HPDE6-E6E7 (cell line): ENCODE data around the gene PTGFRN.
"Not testable (repeated sequence)": the region's sequence is repeated elsewhere in the genome, so short reads cannot be mapped to it uniquely, and the experiment has no call there.

Experiments
- DNase-seq: peaks from one replicate; pipeline ENCODE4 v3.0.0; 2011; ENCODE audit warnings: missing footprints; ENCODE audit errors: extremely low spot score

Gene PTGFRN

GRCh38 chr1:116971965-116972673 lies 62.4 kb downstream of the PTGFRN start:
- DNase-seq, result no peak

GRCh38 chr1:116972674-116973030 lies 62.9 kb downstream of the PTGFRN start:
- no peak for DNase-seq

- not testable (repeated sequence) for DNase-seq
Measured at GRCh38 chr1:116980309-116980708, 70.6 kb downstream of the PTGFRN start.

- no peak for DNase-seq
Measured at GRCh38 chr1:116981521-116982037, 71.9 kb downstream of the PTGFRN start.

- no peak for DNase-seq
Measured at GRCh38 chr1:116982319-116983004, 72.7 kb downstream of the PTGFRN start.

- no peak for DNase-seq
Measured at GRCh38 chr1:116983112-116983511, 73.4 kb downstream of the PTGFRN start.

GRCh38 chr1:116983678-116984077 lies 74.0 kb downstream of the PTGFRN start:
- DNase-seq, result no peak

- DNase-seq, result no peak
Measured at GRCh38 chr1:116984406-116985160, 74.9 kb downstream of the PTGFRN start.

- no peak for DNase-seq
Measured at GRCh38 chr1:116986421-116987255, 76.9 kb downstream of the PTGFRN start.

GRCh38 chr1:116987256-116987555 lies 77.5 kb downstream of the PTGFRN start:
- DNase-seq, result no peak

- DNase-seq, result no peak
Measured at GRCh38 chr1:116988248-116988647, 78.5 kb downstream of the PTGFRN start.

GRCh38 chr1:116988908-116989307 lies 79.2 kb downstream of the PTGFRN start:
- no peak for DNase-seq

GRCh38 chr1:116989835-116990234 lies 80.1 kb downstream of the PTGFRN start:
- DNase-seq, result no peak

GRCh38 chr1:116990612-116991151 lies 81.0 kb downstream of the PTGFRN start:
- peak; percentile 88 for DNase-seq

- no peak for DNase-seq
Measured at GRCh38 chr1:116991171-116991845, 81.6 kb downstream of the PTGFRN start.

GRCh38 chr1:116991918-116992317 lies 82.2 kb downstream of the PTGFRN start:
- DNase-seq, result no peak

- DNase-seq, result no peak
Measured at GRCh38 chr1:116993286-116993685, 83.6 kb downstream of the PTGFRN start.

GRCh38 chr1:116994411-116994810 lies 84.7 kb downstream of the PTGFRN start:
- no peak for DNase-seq

- peak; percentile 40 for DNase-seq
Measured at GRCh38 chr1:116997066-116997465, 87.3 kb downstream of the PTGFRN start.

GRCh38 chr1:116997636-116998035 lies 87.9 kb downstream of the PTGFRN start:
- no peak for DNase-seq

- no peak for DNase-seq
Measured at GRCh38 chr1:116999596-116999995, 89.9 kb downstream of the PTGFRN start.
